Retina (tissue), 1 donor: ENCODE data around the gene CDS2.

ENCODE experiments used
- DNase-seq: peaks from one replicate; pipeline ENCODE4 v3.0.0-alpha.2; 2016

The CDS2 gene

GRCh38 chr20:5119435-5120184 lies 7.2 kb upstream of the CDS2 start, which contains the start of gene PCNA:
TSS of gene PCNA (minus strand) at chr20:5119958. CDS start at chr20:5119798, 160 bp downstream.
- DNase-seq: peak; percentile 97

- no peak for DNase-seq
Measured at GRCh38 chr20:5120185-5120476, 6.7 kb upstream of the CDS2 start.

GRCh38 chr20:5122873-5123260 lies 3.9 kb upstream of the CDS2 start:
- DNase-seq: no peak

- no peak for DNase-seq
Measured at GRCh38 chr20:5127204-5127858, 523 bp downstream of the CDS2 start.

GRCh38 chr20:5127859-5128424 lies 1.1 kb downstream of the CDS2 start:
- DNase-seq: no peak

- DNase-seq: no peak
Measured at GRCh38 chr20:5128886-5129285, 2.1 kb downstream of the CDS2 start.

GRCh38 chr20:5131502-5131901 lies 4.7 kb downstream of the CDS2 start:
- no peak for DNase-seq

GRCh38 chr20:5133998-5134397 lies 7.2 kb downstream of the CDS2 start:
- no peak for DNase-seq

- no peak for DNase-seq
Measured at GRCh38 chr20:5135363-5136012, 8.7 kb downstream of the CDS2 start.

- no peak for DNase-seq
Measured at GRCh38 chr20:5136096-5136495, 9.3 kb downstream of the CDS2 start.

- no peak for DNase-seq
Measured at GRCh38 chr20:5140195-5140594, 13.4 kb downstream of the CDS2 start.

- no peak for DNase-seq
Measured at GRCh38 chr20:5141615-5142014, 14.8 kb downstream of the CDS2 start.

GRCh38 chr20:5143851-5144250 lies 17.0 kb downstream of the CDS2 start:
- DNase-seq: no peak

GRCh38 chr20:5145365-5146098 lies 18.7 kb downstream of the CDS2 start:
- DNase-seq: no peak

- no peak for DNase-seq
Measured at GRCh38 chr20:5146099-5146668, 19.4 kb downstream of the CDS2 start.

- DNase-seq: no peak
Measured at GRCh38 chr20:5146871-5147592, 20.2 kb downstream of the CDS2 start.

- no peak for DNase-seq
Measured at GRCh38 chr20:5148581-5148980, 21.8 kb downstream of the CDS2 start.

GRCh38 chr20:5149892-5150225 lies 23.1 kb downstream of the CDS2 start:
- no peak for DNase-seq

GRCh38 chr20:5150226-5151076 lies 23.6 kb downstream of the CDS2 start:
- DNase-seq: no peak

- no peak for DNase-seq
Measured at GRCh38 chr20:5153152-5153467, 26.3 kb downstream of the CDS2 start.
